Measurements from ENCODE around the gene TBC1D7. TPM values are rescaled to one million over a fixed set of nuclear protein-coding genes. Genes with fewer than 3 reads are reported as not detected.

The TBC1D7 gene
- total and polyA plus RNA-seq, 10 of the 15 experiments (the other 5 are each of a cell fraction or from before 2014, with no cell fraction given) = 20.1 to 65.9 (median 31.3) TPM

GRCh38 chr6:13355043-13355945, 27.0 kb upstream of the TBC1D7 start (continued):
- TF ChIP-seq MXI1 (IDR thresholded peaks at IDR 0.05; ENCODE audit: low read depth, low read length) (peak; percentile 31; the same call in 1 of the 2 replicates), ZBTB11 (CRISPR knock-in tag; IDR thresholded peaks at IDR 0.05) (no peak), ZNF687 (IDR thresholded peaks at IDR 0.05) (no peak), FOXM1 (IDR thresholded peaks at IDR 0.05; ENCODE audit: low read depth, low read length) (no peak), NKRF (conservative IDR thresholded peaks at IDR 0.05) (no peak), MYC (IDR thresholded peaks at IDR 0.05; ENCODE audit: insufficient read depth, insufficient read length, insufficient replicate concordance, low read length, severe bottlenecking) (no peak), HCFC1 (IDR thresholded peaks at IDR 0.05; ENCODE audit: low read length) (no peak), JUNB (IDR thresholded peaks at IDR 0.05) (peak; percentile 27; the same call in 1 of the 2 replicates), PRDM15 (CRISPR knock-in tag; IDR thresholded peaks at IDR 0.05) (no peak), CREM (IDR thresholded peaks at IDR 0.05; ENCODE audit: low read depth) (peak; percentile 76), NFYA (IDR thresholded peaks at IDR 0.05; ENCODE audit: borderline replicate concordance, low read depth, low read length) (no peak), EGR1 (IDR thresholded peaks at IDR 0.05; ENCODE audit: borderline replicate concordance in 1 of 2, low read depth in 2 of 2, low read length in 2 of 2) (no peak)

Measured in GM12878 (cell line).